ENCODE results near the gene CAMK1.

DNA sequence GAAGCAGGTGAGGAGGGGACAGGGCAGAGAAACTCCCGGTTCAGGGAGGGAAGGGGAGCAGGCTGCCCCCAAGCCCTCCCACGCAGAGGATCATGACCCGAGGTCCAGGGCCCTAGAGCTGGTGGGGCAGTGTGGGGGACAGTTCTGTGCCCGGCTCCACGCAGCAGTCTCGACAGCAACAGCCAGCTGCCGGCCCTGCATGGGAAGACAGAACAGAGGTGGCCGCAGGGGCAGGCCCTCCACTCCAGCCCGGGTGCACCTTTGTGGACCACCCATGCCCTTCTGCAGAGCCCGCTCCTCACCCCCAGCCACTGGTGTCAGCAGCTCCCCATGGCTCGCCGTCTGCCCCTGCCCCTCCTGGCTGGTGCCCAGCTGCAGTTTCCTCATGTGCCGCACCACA is 12.3 kb downstream of the CAMK1 start:
- TF ChIP-seq, protein P1, sequence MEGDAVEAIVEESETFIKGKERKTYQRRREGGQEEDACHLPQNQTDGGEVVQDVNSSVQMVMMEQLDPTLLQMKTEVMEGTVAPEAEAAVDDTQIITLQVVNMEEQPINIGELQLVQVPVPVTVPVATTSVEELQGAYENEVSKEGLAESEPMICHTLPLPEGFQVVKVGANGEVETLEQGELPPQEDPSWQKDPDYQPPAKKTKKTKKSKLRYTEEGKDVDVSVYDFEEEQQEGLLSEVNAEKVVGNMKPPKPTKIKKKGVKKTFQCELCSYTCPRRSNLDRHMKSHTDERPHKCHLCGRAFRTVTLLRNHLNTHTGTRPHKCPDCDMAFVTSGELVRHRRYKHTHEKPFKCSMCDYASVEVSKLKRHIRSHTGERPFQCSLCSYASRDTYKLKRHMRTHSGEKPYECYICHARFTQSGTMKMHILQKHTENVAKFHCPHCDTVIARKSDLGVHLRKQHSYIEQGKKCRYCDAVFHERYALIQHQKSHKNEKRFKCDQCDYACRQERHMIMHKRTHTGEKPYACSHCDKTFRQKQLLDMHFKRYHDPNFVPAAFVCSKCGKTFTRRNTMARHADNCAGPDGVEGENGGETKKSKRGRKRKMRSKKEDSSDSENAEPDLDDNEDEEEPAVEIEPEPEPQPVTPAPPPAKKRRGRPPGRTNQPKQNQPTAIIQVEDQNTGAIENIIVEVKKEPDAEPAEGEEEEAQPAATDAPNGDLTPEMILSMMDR (IDR thresholded peaks at IDR 0.05), result no peak
- no peak for TF ChIP-seq POLR2A (IDR thresholded peaks at IDR 0.05)

Measured in body of pancreas (tissue), 4 donors.